ENCODE results near the gene ATP8B3. TPM values are rescaled to one million over a fixed set of nuclear protein-coding genes. Genes with fewer than 3 reads are reported as not detected.
A peak's percentile ranks its signal among the peaks of the same experiment; 100 is the strongest.

The ATP8B3 gene
- total and polyA plus RNA-seq, 10 of the 15 experiments (the other 5 are each of a cell fraction or from before 2014, with no cell fraction given), result 0.13 to 1.7 (median 0.52) TPM

DNA sequence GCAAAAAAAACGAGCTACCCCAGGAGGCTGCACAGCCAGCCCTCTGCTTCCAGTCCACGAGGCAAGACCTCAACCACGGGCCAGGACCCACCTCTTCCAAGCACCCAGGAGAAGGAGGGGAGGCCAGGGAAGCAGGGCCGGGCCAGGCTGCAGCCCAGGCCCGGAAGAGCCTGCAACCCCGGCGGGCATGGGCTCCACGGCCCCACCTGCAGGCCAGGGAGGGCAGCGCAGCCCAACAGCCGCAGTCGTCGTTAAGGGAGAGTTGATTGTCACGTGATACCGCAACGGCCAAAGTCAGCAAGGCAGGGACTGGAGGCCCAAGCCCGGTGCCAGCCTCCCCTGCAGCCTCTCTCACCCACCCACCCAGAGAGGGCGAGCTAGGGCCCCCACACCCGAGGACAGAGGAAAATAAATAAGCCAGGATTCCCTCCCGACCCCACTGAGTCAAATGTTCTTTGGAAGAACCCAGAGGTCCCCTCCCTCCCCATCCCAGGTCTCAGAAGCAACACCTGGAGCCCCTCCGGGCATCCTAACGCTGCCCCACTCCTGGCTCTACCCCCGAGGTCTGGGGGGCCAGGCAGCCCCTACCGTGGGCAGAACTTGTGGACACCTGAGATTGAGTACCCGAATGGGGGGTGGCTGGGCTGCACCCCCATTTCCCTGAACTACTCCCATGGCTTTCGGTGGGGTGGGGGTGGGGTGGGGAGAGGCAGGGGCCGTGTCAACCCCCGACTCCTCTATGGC, 41.4 kb upstream of the ATP8B3 start (continued):
- TF ChIP-seq, protein P1, sequence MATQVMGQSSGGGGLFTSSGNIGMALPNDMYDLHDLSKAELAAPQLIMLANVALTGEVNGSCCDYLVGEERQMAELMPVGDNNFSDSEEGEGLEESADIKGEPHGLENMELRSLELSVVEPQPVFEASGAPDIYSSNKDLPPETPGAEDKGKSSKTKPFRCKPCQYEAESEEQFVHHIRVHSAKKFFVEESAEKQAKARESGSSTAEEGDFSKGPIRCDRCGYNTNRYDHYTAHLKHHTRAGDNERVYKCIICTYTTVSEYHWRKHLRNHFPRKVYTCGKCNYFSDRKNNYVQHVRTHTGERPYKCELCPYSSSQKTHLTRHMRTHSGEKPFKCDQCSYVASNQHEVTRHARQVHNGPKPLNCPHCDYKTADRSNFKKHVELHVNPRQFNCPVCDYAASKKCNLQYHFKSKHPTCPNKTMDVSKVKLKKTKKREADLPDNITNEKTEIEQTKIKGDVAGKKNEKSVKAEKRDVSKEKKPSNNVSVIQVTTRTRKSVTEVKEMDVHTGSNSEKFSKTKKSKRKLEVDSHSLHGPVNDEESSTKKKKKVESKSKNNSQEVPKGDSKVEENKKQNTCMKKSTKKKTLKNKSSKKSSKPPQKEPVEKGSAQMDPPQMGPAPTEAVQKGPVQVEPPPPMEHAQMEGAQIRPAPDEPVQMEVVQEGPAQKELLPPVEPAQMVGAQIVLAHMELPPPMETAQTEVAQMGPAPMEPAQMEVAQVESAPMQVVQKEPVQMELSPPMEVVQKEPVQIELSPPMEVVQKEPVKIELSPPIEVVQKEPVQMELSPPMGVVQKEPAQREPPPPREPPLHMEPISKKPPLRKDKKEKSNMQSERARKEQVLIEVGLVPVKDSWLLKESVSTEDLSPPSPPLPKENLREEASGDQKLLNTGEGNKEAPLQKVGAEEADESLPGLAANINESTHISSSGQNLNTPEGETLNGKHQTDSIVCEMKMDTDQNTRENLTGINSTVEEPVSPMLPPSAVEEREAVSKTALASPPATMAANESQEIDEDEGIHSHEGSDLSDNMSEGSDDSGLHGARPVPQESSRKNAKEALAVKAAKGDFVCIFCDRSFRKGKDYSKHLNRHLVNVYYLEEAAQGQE (IDR thresholded peaks at IDR 0.05; ENCODE audit: low read depth, low read length), result no peak
- no peak for TF ChIP-seq DPF2 (IDR thresholded peaks at IDR 0.05)
- TF ChIP-seq, protein P2, sequence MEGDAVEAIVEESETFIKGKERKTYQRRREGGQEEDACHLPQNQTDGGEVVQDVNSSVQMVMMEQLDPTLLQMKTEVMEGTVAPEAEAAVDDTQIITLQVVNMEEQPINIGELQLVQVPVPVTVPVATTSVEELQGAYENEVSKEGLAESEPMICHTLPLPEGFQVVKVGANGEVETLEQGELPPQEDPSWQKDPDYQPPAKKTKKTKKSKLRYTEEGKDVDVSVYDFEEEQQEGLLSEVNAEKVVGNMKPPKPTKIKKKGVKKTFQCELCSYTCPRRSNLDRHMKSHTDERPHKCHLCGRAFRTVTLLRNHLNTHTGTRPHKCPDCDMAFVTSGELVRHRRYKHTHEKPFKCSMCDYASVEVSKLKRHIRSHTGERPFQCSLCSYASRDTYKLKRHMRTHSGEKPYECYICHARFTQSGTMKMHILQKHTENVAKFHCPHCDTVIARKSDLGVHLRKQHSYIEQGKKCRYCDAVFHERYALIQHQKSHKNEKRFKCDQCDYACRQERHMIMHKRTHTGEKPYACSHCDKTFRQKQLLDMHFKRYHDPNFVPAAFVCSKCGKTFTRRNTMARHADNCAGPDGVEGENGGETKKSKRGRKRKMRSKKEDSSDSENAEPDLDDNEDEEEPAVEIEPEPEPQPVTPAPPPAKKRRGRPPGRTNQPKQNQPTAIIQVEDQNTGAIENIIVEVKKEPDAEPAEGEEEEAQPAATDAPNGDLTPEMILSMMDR (IDR thresholded peaks at IDR 0.05 in 2 of 3, conservative IDR thresholded peaks at IDR 0.05 in 1 of 3; ENCODE audit: control insufficient read depth in 2 of 3, extremely low read depth in 1 of 3, insufficient read depth in 1 of 3, low read depth in 3 of 3, low read length in 3 of 3), result peak; percentile 91 to 97 (median 93)
- TF ChIP-seq NBN (IDR thresholded peaks at IDR 0.05), result 0 out of 2 replicates have a peak, but pooled peaks have one; percentile 52
- 0 out of 2 replicates have a peak, but pooled peaks have one; percentile 61 for TF ChIP-seq STAT1 (conservative IDR thresholded peaks at IDR 0.05)
- TF ChIP-seq, protein P3, sequence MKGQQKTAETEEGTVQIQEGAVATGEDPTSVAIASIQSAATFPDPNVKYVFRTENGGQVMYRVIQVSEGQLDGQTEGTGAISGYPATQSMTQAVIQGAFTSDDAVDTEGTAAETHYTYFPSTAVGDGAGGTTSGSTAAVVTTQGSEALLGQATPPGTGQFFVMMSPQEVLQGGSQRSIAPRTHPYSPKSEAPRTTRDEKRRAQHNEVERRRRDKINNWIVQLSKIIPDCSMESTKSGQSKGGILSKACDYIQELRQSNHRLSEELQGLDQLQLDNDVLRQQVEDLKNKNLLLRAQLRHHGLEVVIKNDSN (IDR thresholded peaks at IDR 0.05; ENCODE audit: borderline replicate concordance, extremely low read length, insufficient read depth, low read depth, low read length), result peak; percentile 86
- TF ChIP-seq BMI1 (IDR thresholded peaks at IDR 0.05; ENCODE audit: borderline replicate concordance), result no peak
- TF ChIP-seq CHD1 (IDR thresholded peaks at IDR 0.05; ENCODE audit: low read depth, low read length), result no peak
- no peak for TF ChIP-seq POLR2AphosphoS2 (IDR thresholded peaks at IDR 0.05; ENCODE audit: low read depth, low read length)
- no peak for TF ChIP-seq STAT3 (IDR thresholded peaks at IDR 0.05; ENCODE audit: low read depth, low read length)
- TF ChIP-seq, protein P4, sequence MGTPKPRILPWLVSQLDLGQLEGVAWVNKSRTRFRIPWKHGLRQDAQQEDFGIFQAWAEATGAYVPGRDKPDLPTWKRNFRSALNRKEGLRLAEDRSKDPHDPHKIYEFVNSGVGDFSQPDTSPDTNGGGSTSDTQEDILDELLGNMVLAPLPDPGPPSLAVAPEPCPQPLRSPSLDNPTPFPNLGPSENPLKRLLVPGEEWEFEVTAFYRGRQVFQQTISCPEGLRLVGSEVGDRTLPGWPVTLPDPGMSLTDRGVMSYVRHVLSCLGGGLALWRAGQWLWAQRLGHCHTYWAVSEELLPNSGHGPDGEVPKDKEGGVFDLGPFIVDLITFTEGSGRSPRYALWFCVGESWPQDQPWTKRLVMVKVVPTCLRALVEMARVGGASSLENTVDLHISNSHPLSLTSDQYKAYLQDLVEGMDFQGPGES (IDR thresholded peaks at IDR 0.05), result no peak
- TF ChIP-seq, protein P5, sequence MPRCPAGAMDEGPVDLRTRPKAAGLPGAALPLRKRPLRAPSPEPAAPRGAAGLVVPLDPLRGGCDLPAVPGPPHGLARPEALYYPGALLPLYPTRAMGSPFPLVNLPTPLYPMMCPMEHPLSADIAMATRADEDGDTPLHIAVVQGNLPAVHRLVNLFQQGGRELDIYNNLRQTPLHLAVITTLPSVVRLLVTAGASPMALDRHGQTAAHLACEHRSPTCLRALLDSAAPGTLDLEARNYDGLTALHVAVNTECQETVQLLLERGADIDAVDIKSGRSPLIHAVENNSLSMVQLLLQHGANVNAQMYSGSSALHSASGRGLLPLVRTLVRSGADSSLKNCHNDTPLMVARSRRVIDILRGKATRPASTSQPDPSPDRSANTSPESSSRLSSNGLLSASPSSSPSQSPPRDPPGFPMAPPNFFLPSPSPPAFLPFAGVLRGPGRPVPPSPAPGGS (IDR thresholded peaks at IDR 0.05; ENCODE audit: borderline replicate concordance, insufficient read depth, low read depth, low read length, poor library complexity, severe bottlenecking), result no peak
- no peak for TF ChIP-seq MEF2A (IDR thresholded peaks at IDR 0.05; ENCODE audit: insufficient read depth, low read depth, low read length)
- TF ChIP-seq, protein P6, sequence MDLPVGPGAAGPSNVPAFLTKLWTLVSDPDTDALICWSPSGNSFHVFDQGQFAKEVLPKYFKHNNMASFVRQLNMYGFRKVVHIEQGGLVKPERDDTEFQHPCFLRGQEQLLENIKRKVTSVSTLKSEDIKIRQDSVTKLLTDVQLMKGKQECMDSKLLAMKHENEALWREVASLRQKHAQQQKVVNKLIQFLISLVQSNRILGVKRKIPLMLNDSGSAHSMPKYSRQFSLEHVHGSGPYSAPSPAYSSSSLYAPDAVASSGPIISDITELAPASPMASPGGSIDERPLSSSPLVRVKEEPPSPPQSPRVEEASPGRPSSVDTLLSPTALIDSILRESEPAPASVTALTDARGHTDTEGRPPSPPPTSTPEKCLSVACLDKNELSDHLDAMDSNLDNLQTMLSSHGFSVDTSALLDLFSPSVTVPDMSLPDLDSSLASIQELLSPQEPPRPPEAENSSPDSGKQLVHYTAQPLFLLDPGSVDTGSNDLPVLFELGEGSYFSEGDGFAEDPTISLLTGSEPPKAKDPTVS (IDR thresholded peaks at IDR 0.05; ENCODE audit: low read depth, low read length), result 0 out of 2 replicates have a peak, but pooled peaks have one; percentile 31
- peak; percentile 90 for TF ChIP-seq SMARCA5 (IDR thresholded peaks at IDR 0.05)

All from GM12878 (cell line).